ENCODE measurements around the gene TSEN54.

The TSEN54 gene

DNA sequence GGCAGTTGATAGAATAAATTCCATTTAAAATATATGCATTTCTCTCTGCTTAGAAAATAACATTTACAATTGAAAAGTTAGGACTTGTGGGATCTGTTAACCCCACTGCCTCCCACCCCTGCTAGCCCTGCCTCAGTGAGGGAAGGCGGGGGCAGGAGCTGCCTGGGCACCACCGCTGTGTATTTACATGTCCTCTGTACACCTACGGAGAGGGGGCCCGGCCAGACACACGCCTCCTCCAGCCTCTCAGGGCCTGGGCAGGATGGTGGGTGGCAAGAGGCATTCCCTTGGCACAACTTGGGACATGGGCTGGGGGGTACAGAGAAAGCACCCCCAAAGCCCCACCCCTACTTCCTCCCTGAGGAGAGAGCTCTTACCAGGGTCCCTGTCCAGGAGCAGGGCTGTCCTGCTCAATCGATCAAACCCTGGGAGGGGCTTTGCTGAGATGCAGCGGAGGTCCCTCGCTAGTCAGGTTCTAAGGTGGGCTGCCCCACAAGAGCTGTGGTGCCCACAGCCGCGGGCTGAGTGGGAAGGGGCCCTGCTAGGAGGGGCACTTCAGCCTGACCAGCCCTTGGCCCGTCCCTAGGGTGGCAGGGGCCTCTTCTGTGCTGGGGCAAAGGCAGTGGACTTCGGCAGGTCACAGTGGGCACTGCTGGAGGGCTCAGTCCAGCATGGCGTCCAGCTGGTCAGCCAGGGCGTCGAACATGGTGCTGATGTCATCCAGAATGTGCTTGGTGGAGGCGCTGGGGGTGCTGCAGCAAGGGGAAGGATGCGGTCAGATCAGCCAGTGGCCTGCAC is 15.7 kb upstream of the TSEN54 start:
- DNase-seq (ENCODE audit: low read depth in 2 of 2) = no peak
- no peak overlapping the region for H3K4me3 ChIP-seq (replicated peaks in 1 of 2; ENCODE audit: low read depth in 2 of 2, low read length in 2 of 2)
- TF ChIP-seq, protein P1, sequence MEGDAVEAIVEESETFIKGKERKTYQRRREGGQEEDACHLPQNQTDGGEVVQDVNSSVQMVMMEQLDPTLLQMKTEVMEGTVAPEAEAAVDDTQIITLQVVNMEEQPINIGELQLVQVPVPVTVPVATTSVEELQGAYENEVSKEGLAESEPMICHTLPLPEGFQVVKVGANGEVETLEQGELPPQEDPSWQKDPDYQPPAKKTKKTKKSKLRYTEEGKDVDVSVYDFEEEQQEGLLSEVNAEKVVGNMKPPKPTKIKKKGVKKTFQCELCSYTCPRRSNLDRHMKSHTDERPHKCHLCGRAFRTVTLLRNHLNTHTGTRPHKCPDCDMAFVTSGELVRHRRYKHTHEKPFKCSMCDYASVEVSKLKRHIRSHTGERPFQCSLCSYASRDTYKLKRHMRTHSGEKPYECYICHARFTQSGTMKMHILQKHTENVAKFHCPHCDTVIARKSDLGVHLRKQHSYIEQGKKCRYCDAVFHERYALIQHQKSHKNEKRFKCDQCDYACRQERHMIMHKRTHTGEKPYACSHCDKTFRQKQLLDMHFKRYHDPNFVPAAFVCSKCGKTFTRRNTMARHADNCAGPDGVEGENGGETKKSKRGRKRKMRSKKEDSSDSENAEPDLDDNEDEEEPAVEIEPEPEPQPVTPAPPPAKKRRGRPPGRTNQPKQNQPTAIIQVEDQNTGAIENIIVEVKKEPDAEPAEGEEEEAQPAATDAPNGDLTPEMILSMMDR (IDR thresholded peaks at IDR 0.05; ENCODE audit: low read depth, low read length) = no peak

DNA sequence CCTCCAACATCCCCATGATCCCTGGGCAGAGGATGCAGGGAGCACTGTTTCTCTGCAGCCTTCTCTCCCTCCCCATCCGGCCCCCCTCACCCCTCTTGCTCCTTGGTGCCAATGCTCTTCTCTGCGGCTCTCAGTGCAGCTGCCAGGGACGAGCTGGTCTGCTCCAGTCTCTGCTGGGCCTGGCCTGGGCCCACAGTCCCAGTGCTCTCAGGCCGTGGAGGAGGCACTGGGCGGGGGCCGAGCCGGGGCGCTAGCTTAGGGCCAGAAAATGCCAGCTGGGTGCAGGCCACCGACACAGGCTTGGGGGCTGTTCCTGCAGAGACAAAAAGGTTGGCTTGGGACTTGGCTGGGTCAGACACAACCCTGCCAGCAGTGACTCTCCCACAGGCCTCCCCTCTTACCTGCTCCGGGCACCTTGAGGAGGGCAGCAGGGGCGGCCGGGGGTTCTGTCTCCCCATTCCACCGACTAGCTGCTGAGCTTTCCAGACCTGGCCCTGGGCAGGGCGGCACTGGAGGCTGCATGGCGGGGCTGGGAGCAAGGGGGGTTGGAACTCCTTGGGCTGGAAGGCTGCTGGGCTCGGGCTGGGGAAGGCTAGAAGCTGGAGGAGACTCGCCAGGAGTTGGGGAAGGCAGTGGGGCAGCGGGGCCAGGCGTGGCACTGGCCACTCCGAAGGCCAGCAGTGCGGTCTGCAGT is 14.8 kb upstream of the TSEN54 start:
- H3K4me3 ChIP-seq (replicated peaks in 1 of 2; ENCODE audit: low read depth in 2 of 2, low read length in 2 of 2) = no peak overlapping the region
- DNase-seq (ENCODE audit: low read depth in 2 of 2) = no peak
- TF ChIP-seq, protein P1 (IDR thresholded peaks at IDR 0.05; ENCODE audit: low read depth, low read length) = no peak

DNA sequence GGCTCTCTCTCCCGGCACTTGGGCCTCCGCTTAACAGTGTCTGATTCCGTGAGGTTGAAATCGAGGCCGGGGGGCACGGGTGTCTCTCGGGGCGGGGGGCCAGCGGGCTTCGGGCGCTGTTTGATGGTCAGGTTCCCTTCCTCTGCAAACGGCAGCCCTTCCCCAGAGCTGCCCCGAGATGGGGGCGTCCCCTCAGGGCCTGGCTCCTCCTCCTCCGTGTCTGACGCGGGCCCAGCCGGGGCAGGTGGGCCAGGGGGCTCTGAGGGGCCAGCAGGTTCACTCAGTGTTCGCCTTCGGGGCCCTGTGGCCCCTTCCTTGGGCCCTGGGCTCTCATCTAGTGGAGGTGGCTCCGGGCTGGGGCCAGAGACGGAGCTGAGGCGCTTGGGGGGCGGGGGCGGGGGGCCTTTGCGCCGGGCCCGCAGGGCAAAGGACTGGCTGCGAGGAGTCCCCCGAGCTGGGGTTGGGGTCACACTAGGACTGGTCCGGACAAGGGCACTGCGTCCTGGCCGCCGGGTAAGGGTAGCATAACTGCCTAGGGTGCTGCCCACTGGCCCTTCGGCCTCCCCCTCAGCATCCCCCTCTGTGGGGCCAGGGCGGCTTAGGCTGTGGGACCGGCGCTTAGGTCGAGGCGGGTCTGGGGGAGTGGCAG is 14.1 kb upstream of the TSEN54 start:
- TF ChIP-seq, protein P1 (IDR thresholded peaks at IDR 0.05; ENCODE audit: low read depth, low read length) = no peak
- DNase-seq (ENCODE audit: low read depth in 2 of 2) = no peak
- no peak overlapping the region for H3K4me3 ChIP-seq (replicated peaks in 1 of 2; ENCODE audit: low read depth in 2 of 2, low read length in 2 of 2)

DNA sequence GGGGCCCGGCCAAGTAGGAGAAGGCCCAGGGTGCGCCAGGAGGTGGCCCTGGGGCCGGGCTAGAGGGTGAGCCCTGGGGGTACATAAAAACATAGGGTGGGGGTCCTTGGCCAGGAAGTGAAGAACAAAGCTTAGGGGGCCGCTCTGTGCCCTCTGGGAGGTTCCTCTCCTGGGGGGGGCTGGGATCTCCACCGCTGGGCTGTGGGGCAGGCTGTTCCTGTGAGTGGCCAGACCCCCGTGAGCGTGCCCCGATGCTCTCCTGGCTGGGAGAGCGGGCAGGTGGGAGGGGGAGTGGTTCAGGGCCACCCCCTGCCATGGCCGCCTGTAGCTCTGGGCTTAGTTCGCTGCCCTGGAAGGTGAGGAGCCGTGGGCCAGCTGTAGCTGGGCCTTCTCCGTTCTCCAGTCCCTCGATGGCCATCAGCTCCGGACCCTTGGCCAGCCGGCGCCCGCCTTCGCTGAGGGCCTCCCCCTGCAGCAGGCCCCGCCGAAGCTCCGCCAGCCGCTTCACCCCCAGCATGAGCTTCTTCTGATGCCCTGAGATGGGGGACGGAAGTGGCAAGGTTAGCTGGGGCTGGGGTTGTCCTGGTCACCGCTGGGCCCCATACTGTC is 13.5 kb upstream of the TSEN54 start:
- TF ChIP-seq, protein P1 (IDR thresholded peaks at IDR 0.05; ENCODE audit: low read depth, low read length) = no peak
- no peak for DNase-seq (ENCODE audit: low read depth in 2 of 2)
- H3K4me3 ChIP-seq (replicated peaks in 1 of 2; ENCODE audit: low read depth in 2 of 2, low read length in 2 of 2) = no peak overlapping the region

DNA sequence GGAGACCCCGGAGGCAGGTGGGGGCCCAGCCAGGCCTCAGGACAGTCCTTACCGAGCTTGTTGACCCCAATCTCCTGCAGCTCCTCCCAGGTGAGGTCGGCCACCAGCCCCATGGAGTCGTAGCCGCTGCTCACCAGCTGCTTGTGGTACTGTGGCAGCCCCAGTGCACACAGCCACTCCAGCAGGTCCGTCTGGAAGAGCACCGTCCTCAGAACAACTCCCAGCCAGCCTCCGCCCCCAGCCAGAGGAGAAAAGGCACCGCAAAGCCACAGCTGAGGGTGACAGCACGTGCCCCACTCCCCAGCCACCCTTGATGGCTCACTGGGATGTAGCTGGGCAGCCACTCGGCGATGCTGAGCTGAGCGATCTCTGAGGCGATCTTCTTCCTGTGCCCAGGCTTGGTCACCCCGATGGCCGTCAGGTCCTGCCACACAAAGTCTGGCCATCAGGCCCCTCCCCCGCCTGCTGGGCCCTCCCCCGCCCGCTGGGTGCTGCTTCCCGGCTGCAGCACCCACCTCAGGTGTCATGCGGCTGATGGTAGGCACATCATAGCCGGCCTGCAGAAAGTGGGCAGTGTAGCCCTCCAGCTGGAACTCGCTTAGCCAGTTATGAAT is 12.9 kb upstream of the TSEN54 start:
- TF ChIP-seq, protein P1 (IDR thresholded peaks at IDR 0.05; ENCODE audit: low read depth, low read length) = no peak
- no peak for DNase-seq (ENCODE audit: low read depth in 2 of 2)
- no peak overlapping the region for H3K4me3 ChIP-seq (replicated peaks in 1 of 2; ENCODE audit: low read depth in 2 of 2, low read length in 2 of 2)

DNA sequence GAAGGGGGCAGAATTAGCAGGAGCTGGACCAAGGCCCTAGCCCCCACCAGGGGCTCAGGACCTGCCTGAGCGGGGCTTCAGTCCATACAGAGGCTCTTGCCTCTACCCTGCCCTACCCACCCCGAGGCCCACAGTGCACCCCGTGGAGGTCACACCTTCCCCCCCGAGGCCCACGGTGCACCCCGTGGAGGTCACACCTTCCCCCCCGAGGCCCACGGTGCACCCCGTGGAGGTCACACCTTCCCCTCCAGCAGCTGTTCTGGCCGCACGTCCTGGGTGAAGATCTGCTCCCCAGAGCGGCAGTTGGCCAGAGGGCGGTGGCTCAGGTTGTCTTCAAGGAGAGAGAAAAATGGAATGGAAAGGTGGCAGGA is 12.4 kb upstream of the TSEN54 start:
- TF ChIP-seq, protein P1 (IDR thresholded peaks at IDR 0.05; ENCODE audit: low read depth, low read length) = no peak
- no peak overlapping the region for H3K4me3 ChIP-seq (replicated peaks in 1 of 2; ENCODE audit: low read depth in 2 of 2, low read length in 2 of 2)
- no peak for DNase-seq (ENCODE audit: low read depth in 2 of 2)

Measured in cardiac fibroblast (primary cell).